ENCODE results near the gene ARHGAP44.

ARHGAP44 gene, protein sequence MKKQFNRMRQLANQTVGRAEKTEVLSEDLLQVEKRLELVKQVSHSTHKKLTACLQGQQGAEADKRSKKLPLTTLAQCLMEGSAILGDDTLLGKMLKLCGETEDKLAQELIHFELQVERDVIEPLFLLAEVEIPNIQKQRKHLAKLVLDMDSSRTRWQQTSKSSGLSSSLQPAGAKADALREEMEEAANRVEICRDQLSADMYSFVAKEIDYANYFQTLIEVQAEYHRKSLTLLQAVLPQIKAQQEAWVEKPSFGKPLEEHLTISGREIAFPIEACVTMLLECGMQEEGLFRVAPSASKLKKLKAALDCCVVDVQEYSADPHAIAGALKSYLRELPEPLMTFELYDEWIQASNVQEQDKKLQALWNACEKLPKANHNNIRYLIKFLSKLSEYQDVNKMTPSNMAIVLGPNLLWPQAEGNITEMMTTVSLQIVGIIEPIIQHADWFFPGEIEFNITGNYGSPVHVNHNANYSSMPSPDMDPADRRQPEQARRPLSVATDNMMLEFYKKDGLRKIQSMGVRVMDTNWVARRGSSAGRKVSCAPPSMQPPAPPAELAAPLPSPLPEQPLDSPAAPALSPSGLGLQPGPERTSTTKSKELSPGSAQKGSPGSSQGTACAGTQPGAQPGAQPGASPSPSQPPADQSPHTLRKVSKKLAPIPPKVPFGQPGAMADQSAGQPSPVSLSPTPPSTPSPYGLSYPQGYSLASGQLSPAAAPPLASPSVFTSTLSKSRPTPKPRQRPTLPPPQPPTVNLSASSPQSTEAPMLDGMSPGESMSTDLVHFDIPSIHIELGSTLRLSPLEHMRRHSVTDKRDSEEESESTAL

GRCh38 chr17:12789481-12790248, at the start of gene ARHGAP44:
Gene ARHGAP44, plus strand, starts transcription at chr17:12789498. Its CDS starts 341 bp downstream, at chr17:12789839.
- peak; percentile 52 for DNase-seq

- no peak for DNase-seq
Observed at GRCh38 chr17:12739500-12739899, 49.8 kb upstream of the ARHGAP44 start.

DNA sequence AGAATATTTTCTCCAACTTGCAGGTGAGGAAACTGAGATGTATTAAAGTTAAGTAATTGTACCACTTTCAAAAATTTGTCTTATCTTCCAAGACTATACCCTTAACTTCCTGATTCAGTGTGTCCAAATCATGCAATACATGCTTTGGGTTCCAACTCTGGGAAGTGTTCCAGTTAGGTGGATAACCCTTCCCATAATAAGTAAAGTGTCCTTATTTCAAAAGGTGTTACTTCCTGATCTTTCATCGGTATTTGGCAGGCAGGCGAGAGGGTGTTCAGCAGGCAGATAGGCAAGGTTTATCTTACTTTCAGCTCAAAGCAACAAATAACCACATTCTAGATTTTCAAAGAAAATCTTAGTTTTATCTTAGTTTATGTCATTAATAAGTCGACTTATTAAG, 46.3 kb upstream of the ARHGAP44 start:
- no peak for DNase-seq

- DNase-seq, result no peak
Observed at GRCh38 chr17:12744298-12744697, 45.0 kb upstream of the ARHGAP44 start.

GRCh38 chr17:12744786-12745185, 44.5 kb upstream of the ARHGAP44 start:
- no peak for DNase-seq

- DNase-seq, result no peak
Observed at GRCh38 chr17:12745486-12745885, 43.8 kb upstream of the ARHGAP44 start.

- no peak for DNase-seq
Observed at GRCh38 chr17:12756786-12757185, 32.5 kb upstream of the ARHGAP44 start.

DNA sequence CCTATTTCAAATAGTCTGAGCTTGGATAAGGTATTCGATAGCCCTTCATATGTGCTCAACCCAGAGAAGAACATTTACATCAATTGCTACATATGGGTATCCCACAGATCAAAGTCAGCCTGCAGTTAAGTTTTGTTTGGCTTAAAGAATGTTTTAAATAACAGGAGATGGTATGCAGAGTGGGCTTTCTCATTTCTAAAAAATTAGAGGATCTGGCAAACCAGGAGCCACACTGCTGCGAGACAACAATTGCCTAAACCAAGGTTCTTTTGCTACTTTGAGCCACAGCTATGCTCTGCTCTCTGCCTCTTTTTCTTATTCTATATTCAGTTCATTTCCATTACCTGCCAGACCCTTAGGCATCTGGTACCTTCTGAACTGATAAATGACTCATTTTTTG, 30.2 kb upstream of the ARHGAP44 start:
- no peak for DNase-seq

GRCh38 chr17:12765548-12765947, 23.8 kb upstream of the ARHGAP44 start:
- no peak for DNase-seq

GRCh38 chr17:12768255-12768654, 21.0 kb upstream of the ARHGAP44 start:
- DNase-seq, result no peak

- DNase-seq, result no peak
Observed at GRCh38 chr17:12769981-12770380, 19.3 kb upstream of the ARHGAP44 start.

DNA sequence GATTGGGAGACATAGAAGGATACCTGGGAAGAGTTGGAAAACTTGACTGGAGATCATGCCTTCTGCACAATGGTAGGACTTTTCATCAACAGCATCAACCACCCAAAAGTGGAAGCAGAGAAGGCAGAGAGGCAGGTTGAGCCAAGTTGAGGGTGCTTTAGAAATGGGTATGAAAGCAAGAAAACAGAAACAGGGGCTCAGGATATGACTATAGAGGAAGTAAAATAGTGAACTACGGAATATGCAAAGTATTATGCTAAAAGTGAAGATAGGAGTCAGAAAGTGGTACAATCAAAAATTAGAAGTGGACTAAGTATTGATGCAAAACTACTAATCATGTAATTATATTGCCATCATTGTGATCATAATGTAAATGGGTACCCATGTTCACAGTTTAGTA, 16.1 kb upstream of the ARHGAP44 start:
- DNase-seq, result no peak

GRCh38 chr17:12789075-12789480, 220 bp upstream of the ARHGAP44 start:
- no peak for DNase-seq

GRCh38 chr17:12790249-12791106, 1.2 kb downstream of the ARHGAP44 start:
- peak; percentile 84 for DNase-seq

DNA sequence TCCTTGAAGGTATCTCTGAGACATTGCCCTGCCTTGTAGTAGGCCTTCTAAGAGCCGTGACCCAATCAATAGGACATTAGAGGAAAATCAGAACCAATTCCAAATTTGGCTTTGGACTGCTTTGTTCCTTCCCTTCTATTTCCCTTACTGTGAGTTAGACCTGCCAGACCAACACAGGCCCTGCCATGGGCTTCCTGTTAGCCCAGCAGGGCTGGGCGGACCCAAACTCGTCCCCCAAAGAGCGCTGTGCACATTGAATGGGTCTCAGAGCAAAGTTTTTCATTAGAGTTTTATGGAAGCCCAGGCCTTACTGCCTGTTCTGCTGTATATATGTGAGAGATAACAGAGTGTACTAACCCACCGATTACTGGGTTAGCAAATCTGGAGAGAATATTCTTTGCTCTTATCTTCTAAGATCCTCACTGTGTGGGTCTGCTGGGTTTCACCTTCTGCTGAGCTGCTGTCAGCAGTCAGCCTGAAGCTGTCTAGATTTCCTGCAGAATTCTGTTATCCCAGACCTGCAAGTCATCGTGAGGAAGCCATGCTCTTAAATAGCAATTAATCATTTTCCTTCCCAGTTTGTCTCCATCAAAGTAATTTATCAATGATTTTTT, 5.7 kb downstream of the ARHGAP44 start:
- no peak for DNase-seq

- DNase-seq, result no peak
Observed at GRCh38 chr17:12800855-12801365, 11.6 kb downstream of the ARHGAP44 start.

GRCh38 chr17:12806630-12807029, 17.3 kb downstream of the ARHGAP44 start:
- no peak for DNase-seq

DNA sequence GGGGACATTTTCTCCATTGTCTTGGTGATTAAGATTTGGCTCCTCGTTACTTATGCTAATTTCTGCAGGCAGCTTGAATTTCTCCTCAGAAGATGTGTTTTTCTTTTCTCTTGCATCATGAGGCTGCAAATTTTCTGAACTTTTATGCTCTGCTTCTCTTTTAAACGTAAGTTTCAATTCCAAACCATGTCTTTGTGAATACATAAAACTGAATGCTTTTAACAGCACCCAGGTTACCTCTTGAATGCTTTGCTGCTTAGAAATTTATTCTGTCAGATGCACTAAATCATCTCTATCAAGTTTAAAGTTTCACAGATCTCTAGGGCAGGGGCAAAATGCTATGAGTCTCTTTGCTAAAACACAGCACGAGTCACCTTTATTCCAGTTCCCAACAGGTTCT, 19.4 kb downstream of the ARHGAP44 start:
- no peak for DNase-seq

- DNase-seq, result no peak
Observed at GRCh38 chr17:12812877-12813276, 23.6 kb downstream of the ARHGAP44 start.

DNA sequence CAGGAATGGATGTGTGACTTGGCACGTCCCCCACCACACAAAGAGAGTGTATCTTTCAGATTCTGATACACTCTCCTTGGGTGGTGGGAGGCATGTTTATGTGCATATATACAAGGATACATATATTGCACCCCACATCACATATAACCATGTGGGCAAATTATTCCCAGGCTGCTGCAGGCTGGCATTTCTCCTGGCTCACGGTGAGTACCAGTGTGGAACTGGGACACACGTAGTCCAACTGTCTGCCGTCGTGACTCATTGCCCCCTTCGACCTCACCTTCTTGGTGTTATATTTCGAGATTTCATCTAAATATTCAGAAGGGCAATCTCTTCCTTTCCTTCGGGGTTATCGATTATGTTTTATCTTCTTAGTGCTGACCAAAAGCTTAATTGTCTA, 24.4 kb downstream of the ARHGAP44 start:
- no peak for DNase-seq

GRCh38 chr17:12814718-12815117, 25.4 kb downstream of the ARHGAP44 start:
- DNase-seq, result no peak

Measured in NCI-H2171 (cell line).